Left ventricle myocardium inferior (tissue), 1 donor: Measurements from ENCODE around the gene GABBR2. TPM values are rescaled to one million over a fixed set of nuclear protein-coding genes. Genes with fewer than 3 reads are reported as not detected.

ENCODE experiments used
- DNase-seq: peaks from one replicate; pipeline ENCODE4 v3.0.0-alpha.2; 2020
- H3K27ac ChIP-seq: fragments of 200-600 bp; replicated peaks from 2 replicates; pipeline ENCODE4 v1.8.0; 2021
- H3K27me3 ChIP-seq: fragments of 200-600 bp; 2 replicates; pipeline ENCODE4 v1.8.0; 2021; ENCODE audit warnings: low read depth
- H3K36me3 ChIP-seq: fragments of 200-600 bp; 2 replicates; pipeline ENCODE4 v1.8.0; 2021
- H3K4me1 ChIP-seq: fragments of 200-600 bp; 2 replicates; pipeline ENCODE4 v1.8.0; 2021
- H3K4me3 ChIP-seq: fragments of 200-600 bp; 2 replicates; pipeline ENCODE4 v1.8.0; 2021; ENCODE audit warnings: mild to moderate bottlenecking, moderate library complexity
- H3K9me3 ChIP-seq: fragments of 200-600 bp; replicated peaks from 2 replicates; pipeline ENCODE4 v1.8.0; 2021
- CTCF ChIP-seq: fragments of 200-600 bp; IDR thresholded peaks from 2 replicates; pipeline ENCODE4 v1.8.0; 2021; ENCODE audit warnings: antibody characterized with exemption, mild to moderate bottlenecking, borderline replicate concordance
- intact Hi-C: fragments of 100-400 bp; cut with micrococcal nuclease; formaldehyde crosslinking; loops from one replicate; pipeline ENCODE4 v1.11.0; 2022
- total RNA-seq: library from RNA; stranded (reverse); fragmentation: NEBNext Ultra II Directional; extraction: Animal tissue kit (Norgen Biotek cat#: 25700); gene quantifications from one replicate; pipeline ENCODE4 v1.2.1, GENCODE V29; 2021
- donor health status: DM: no; HTN: yes; CAD: no; lungs with severe emphysema.

Gene GABBR2
- total RNA-seq, 1 donor from 2014 or later: 1.1 TPM

- Histone ChIP-seq H3K27ac (no peak overlapping the region), H3K4me3 (no peak overlapping the region), H3K27me3 (peaks cover 27% of the 10 kb centered on the region), H3K9me3 (no peaks in the 10 kb centered on the region), H3K4me1 (peaks cover 8% of the 10 kb centered on the region), H3K36me3 (no peaks in the 10 kb centered on the region)
- intact Hi-C loops: no loop called here
- DNase-seq: no peak
- TF ChIP-seq CTCF: no peak
Measured at GRCh38 chr9:98554752-98555151, 154.0 kb downstream of the GABBR2 start.

- TF ChIP-seq CTCF: no peak
- intact Hi-C loops: no loop called here
- Histone ChIP-seq H3K9me3 (no peaks in the 10 kb centered on the region), H3K36me3 (no peaks in the 10 kb centered on the region), H3K4me1 (no peaks in the 10 kb centered on the region), H3K27me3 (peaks cover 27% of the 10 kb centered on the region), H3K27ac (no peak overlapping the region), H3K4me3 (no peak overlapping the region)
- no peak for DNase-seq
Measured at GRCh38 chr9:98552331-98552730, 156.4 kb downstream of the GABBR2 start.

GRCh38 chr9:98551511-98552286 is 157.0 kb downstream of the GABBR2 start:
- intact Hi-C loops: no loop called here
- H3K4me1 ChIP-seq: no peaks in the 10 kb centered on the region

GRCh38 chr9:98550206-98550820 is 158.4 kb downstream of the GABBR2 start:
- intact Hi-C loops: no loop called here
- TF ChIP-seq CTCF: no peak
- H3K36me3 ChIP-seq: no peaks in the 10 kb centered on the region
- no peaks in the 10 kb centered on the region for H3K9me3 ChIP-seq
- no peak for DNase-seq
- H3K4me3 ChIP-seq: no peak overlapping the region
- H3K27me3 ChIP-seq: peaks cover 21% of the 10 kb centered on the region
- no peak overlapping the region for H3K27ac ChIP-seq
- no peaks in the 10 kb centered on the region for H3K4me1 ChIP-seq

More at GRCh38 chr9:98551511-98552286, 157.0 kb downstream of the GABBR2 start:
- no peak for TF ChIP-seq CTCF
- H3K4me3 ChIP-seq: no peak overlapping the region
- no peaks in the 10 kb centered on the region for H3K36me3 ChIP-seq
- H3K9me3 ChIP-seq: no peaks in the 10 kb centered on the region
- no peak for DNase-seq
- no peak overlapping the region for H3K27ac ChIP-seq
- peaks cover 27% of the 10 kb centered on the region for H3K27me3 ChIP-seq

- Histone ChIP-seq H3K36me3 (no peaks in the 10 kb centered on the region), H3K4me3 (no peak overlapping the region), H3K27ac (no peak overlapping the region), H3K9me3 (no peaks in the 10 kb centered on the region), H3K4me1 (no peaks in the 10 kb centered on the region), H3K27me3 (peaks cover 18% of the 10 kb centered on the region)
- no peak for TF ChIP-seq CTCF
- no peak for DNase-seq
- intact Hi-C loops: no loop called here
Measured at GRCh38 chr9:98549401-98549800, 159.3 kb downstream of the GABBR2 start.
